PFSK-1 (cell line): ENCODE results near the gene RAB38.

ENCODE experiments used
- FOXP2 ChIP-seq: optimal IDR thresholded peaks from 2 replicates; pipeline ENCODE3; 2011; ENCODE audit warnings: borderline replicate concordance, control low read depth, inconsistent platforms; ENCODE audit not compliant: insufficient read depth; ENCODE audit errors: extremely low read length, extremely low read depth
- POLR2AphosphoS5 ChIP-seq: IDR thresholded peaks from 2 replicates; pipeline ENCODE4 v1.6.1; 2012; ENCODE audit warnings: low read depth, mild to moderate bottlenecking, control low read depth, low read length, moderate library complexity
- REST ChIP-seq, 2 experiments: IDR thresholded peaks; 2 replicates each; pipeline versions ENCODE4 v1.6.1 to v1.8.0; 2011 to 2012; ENCODE audit warnings: low read depth in 2 of 2, low read length in 2 of 2, control low read depth in 1 of 2, inconsistent platforms in 1 of 2, mild to moderate bottlenecking in 1 of 2, moderate library complexity in 1 of 2; ENCODE audit not compliant: insufficient read depth in 1 of 2
- SIN3A ChIP-seq: IDR thresholded peaks from 2 replicates; pipeline ENCODE4 v1.6.1; 2012; ENCODE audit warnings: mild to moderate bottlenecking, low read length, moderate library complexity, borderline replicate concordance; ENCODE audit not compliant: insufficient read depth
- TAF1 ChIP-seq: IDR thresholded peaks from 2 replicates; pipeline ENCODE4 v1.6.1; 2012; ENCODE audit warnings: low read length, control low read depth, borderline replicate concordance; ENCODE audit not compliant: insufficient read depth

Gene RAB38

GRCh38 chr11:88175569-88176075 is 379 bp upstream of the RAB38 start:
- TF ChIP-seq POLR2AphosphoS5 (no peak), REST (IDR thresholded peaks at IDR 0.05; ENCODE audit: insufficient read depth in 1 of 2, low read depth in 2 of 2, low read length in 2 of 2) (no peak), FOXP2 (no peak), TAF1 (no peak), SIN3A (no peak)

- TF ChIP-seq TAF1 = no peak
- no peak for TF ChIP-seq SIN3A
- no peak for TF ChIP-seq FOXP2
- no peak for TF ChIP-seq REST (IDR thresholded peaks at IDR 0.05; ENCODE audit: insufficient read depth in 1 of 2, low read depth in 2 of 2, low read length in 2 of 2)
- TF ChIP-seq POLR2AphosphoS5 = no peak
Observed at GRCh38 chr11:88173956-88174355, 1.3 kb downstream of the RAB38 start.

- no peak for TF ChIP-seq POLR2AphosphoS5
- no peak for TF ChIP-seq SIN3A
- no peak for TF ChIP-seq TAF1
- no peak for TF ChIP-seq FOXP2
- TF ChIP-seq REST (IDR thresholded peaks at IDR 0.05; ENCODE audit: insufficient read depth in 1 of 2, low read depth in 2 of 2, low read length in 2 of 2) = no peak
Observed at GRCh38 chr11:88171982-88172381, 3.3 kb downstream of the RAB38 start.

- no peak for TF ChIP-seq POLR2AphosphoS5
- TF ChIP-seq SIN3A = no peak
- no peak for TF ChIP-seq TAF1
- no peak for TF ChIP-seq FOXP2
- TF ChIP-seq REST (IDR thresholded peaks at IDR 0.05; ENCODE audit: insufficient read depth in 1 of 2, low read depth in 2 of 2, low read length in 2 of 2) = no peak
Observed at GRCh38 chr11:88170673-88171072, 4.6 kb downstream of the RAB38 start.

GRCh38 chr11:88169881-88170280 is 5.4 kb downstream of the RAB38 start:
- no peak for TF ChIP-seq POLR2AphosphoS5
- TF ChIP-seq FOXP2 = no peak
- TF ChIP-seq SIN3A = no peak
- TF ChIP-seq TAF1 = no peak
- TF ChIP-seq REST (IDR thresholded peaks at IDR 0.05; ENCODE audit: insufficient read depth in 1 of 2, low read depth in 2 of 2, low read length in 2 of 2) = no peak
